HTR-8/SVneo (cell line): ENCODE measurements around the gene COMMD1.
"Not testable (repeated sequence)": the region's sequence is repeated elsewhere in the genome, so short reads cannot be mapped to it uniquely, and the experiment has no call there.

Source experiments
- DNase-seq: peaks from one replicate; pipeline ENCODE4 v3.0.0; 2011; ENCODE audit warnings: low spot score, mixed read lengths; ENCODE audit not compliant: insufficient read length
- FAIRE-seq: peaks from 2 replicates; lab custom pipeline; 2011; peaks lifted over from hg19 to GRCh38; lab: Jason Lieb, UNC

COMMD1 gene

DNA sequence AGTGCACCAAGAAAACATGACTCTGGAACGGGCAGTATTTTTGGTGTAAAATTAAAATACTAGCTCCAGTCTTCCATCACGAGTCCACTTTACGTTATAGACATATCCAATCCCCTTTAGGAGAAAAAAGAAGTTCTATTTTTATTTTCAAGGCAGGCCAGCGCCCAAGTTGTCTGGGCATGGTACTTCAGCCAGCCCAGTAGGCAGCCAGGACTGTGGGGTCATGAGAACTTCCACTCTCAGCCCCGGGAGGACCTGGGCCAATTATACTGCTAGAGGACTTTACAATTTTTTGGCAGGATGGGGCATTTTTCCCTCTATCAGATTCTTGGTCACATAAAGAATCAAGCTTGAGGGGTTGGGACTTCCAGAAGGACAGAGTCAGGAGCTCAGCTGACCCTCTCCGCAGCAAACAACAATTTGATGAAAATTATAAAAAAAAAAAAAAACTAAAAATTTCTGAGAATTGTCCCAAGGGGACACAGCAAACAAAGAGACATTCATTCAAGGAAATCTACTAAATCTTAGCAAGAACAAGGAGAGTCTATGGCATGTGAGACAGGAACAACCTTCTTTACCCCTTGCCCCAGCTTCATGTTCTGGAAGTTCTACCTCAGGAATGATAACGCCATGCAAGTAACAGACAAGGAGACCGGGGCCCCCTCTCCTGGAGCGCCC, 253.1 kb downstream of the COMMD1 start:
- DNase-seq (no peak), FAIRE-seq (no peak)

DNA sequence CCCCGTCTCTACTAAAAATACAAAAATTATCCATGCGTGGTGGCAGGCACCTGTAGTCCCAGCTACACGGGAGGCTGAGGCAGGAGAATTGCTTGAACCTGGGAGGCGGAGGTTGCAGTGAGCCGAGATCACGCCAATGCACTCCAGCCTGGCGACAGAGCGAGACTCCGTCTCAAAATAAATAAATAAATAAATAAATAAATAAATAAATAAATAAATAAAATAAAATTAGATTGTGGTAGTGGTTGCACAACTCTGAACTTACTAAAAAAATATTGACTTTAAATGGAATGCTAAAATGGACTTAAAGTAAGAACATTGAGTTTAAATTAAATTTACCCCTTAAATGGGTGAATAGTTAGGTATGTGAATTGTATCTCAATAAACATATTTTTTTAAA, 255.2 kb downstream of the COMMD1 start:
- DNase-seq, FAIRE-seq: not testable (repeated sequence)

DNA sequence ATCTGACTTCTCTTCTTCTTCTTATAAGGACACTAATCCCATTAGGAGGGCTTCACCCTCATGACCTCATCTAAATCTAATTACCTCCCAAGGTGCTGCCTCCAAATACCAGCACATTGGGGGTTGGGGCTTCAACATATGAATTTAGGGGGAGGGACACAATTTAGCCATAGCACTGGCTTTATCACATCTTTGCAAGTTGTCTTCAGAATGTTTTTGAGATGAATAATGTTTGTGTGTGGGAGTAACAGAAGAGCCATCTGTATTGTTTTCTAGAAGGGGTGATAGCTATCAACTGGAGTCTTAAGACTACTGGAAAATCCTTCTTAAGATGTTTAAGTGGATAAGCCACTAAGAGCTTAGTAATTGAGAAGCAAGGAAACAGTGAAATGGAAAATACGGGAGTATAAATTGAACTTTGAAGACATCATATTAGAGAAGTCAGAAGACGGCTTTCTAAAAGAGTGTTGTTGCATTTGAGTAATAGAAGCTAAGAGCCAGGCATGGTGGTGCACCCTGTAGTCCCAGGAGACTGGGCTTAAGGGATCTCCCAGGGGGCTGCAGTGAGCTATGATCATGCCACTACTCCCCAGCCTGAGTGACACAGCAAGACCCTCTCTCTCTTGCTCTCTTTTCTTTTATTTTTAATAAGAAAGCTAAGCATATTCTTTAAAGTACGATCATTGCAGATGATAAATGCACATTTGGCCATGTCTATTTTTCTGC, 257.8 kb downstream of the COMMD1 start:
- no peak for DNase-seq
- FAIRE-seq = no peak

DNA sequence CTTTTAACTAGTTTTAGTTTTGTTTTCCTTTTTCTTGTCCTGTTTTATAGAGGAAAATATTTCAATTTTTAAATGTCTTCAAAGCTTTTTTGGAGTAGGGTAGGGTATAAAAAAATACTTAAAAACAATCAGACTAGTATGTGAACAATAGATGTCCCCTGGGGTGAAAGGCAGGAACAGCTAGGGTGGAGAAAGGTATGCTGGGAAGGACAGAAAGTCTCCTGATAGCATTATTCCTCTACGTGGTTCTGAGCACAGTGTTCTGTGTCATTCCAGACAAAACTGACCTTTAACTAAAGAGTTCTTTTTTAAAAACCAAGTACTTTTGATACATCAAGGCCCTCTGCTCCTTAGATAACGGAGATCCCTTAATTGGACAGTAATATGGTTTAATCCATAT, 258.4 kb downstream of the COMMD1 start:
- no peak for DNase-seq
- no peak for FAIRE-seq

DNA sequence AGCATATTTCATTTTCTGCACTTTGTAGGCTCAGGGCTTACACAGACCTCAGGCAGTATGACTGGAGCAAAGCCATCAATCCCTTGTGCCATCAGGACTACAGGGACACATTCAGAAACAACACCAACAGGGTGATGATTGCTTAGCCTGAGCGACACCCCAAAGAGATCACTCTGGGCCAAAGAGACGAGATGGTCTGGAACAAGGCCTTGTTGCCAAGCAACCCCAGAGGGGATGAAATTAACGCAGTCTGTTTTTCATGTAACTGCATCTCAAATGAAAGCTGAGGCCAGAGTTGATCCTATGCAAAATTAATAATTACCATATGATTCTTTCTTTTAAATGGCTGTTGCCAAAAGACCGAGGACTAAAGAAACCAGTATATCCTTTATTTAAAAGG, 270.3 kb downstream of the COMMD1 start:
- no peak for FAIRE-seq
- DNase-seq = no peak

DNA sequence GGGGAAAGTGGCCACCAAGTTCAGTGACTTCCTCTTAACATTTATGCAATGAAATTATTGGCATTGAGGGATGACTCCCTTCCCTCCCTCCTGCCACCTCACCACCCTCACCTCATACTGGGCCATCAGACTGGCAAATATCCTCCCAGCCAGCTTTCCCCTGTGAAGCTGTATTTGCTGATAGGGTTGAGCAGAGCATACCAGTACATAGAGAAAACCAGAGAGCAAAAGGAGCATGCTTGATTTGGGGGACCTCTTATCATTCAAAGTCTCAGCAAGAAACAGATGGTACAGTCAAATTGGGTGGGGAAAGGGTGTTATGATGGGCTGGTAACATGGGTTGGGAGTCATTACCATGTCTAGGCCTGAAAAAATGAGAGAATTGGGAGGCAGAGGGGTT, 271.3 kb downstream of the COMMD1 start:
- FAIRE-seq (no peak), DNase-seq (no peak)

DNA sequence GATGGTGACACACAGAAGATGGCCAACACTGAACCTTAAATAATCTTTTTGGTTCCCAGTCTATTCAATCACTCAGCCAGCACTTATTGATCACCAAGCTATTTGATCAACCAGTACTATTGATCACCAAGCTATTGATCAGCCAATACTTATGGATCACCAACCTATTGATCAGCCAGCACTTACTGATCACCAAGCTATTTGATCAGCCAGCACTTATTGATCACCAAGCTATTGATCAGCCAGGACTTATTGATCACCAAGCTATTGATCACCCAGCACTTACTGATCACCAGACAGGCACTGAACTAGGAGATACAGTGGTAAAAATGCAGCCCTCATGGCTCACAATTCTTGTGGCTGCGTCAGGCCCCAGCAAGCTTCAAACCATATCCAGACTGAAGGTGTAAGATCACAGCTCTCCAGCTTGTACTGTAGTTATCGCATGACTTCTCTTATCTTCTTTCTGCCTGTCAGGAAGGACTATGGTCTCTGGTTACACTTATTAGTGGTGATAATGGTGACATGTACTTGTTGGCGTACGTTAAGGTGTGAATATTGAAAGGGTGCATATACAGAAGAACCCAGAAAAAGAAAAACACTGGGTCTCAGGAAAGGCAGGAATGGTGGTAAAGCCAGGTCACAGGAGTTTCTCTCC, 272.0 kb downstream of the COMMD1 start:
- DNase-seq (no peak), FAIRE-seq (no peak)

DNA sequence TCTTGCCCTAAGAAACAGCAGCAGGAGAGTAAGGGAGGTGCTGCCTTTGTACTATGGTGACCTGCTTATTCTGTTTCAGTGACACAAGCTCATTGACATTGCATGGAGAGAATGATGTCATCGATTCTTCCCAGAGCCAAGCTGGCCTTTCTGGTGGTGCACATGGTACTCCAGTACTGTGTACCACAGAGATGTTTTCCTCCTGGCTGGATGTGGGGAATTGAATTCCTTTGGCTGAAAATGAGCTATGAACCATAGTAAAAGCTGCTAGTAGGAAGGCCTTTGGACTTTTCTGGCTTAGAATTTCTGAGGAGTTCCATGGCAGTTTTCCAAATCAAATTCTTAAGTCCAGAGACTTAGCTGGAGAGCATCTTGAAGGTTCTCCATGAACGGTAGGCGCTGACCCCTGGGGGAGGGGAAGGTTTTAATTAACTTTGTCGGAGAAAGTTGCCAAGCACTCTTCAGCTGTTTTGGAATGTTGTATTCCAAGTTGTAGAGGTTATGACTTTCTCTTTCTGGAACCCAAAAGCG, 273.3 kb downstream of the COMMD1 start:
- FAIRE-seq (no peak), DNase-seq (no peak)

DNA sequence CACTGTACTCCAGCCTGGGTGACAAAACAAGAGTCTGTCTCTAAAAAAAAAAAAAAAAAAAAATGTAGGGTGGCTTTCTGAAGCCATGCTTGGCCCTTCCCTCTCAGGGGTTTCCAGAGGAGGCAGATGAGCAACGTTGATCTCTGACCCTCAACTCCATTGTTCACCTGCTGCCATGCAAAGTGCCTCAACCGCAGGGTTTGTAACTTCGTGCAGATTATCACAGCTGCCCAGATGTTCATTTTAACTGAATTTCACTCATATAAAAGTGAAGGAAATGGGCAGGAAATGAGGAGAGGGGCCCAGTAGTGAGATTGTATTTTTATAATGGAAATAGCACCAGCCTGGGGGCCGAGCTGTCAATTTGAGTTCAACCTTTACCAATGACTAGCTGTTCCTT, 275.5 kb downstream of the COMMD1 start:
- DNase-seq (no peak), FAIRE-seq (no peak)

DNA sequence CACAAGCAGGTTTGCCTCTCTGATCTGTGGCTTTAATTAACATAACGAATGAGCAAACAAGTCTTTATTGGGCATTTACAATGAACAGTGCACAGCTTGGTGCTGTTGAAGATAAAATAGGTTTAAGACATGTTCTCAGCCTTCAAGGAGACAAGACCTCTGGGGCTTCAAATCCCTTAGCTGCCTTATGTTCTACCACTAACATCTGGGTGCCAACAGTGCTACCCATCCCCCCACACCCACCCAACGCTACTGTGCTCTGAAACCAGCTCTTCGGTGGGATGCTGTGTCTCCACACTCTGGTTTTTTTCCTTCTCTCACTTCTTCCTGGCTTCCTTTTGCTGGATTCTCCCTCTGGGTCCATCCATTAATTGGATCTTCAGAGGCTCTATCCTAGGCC, 276.4 kb downstream of the COMMD1 start:
- no peak for DNase-seq
- no peak for FAIRE-seq

DNA sequence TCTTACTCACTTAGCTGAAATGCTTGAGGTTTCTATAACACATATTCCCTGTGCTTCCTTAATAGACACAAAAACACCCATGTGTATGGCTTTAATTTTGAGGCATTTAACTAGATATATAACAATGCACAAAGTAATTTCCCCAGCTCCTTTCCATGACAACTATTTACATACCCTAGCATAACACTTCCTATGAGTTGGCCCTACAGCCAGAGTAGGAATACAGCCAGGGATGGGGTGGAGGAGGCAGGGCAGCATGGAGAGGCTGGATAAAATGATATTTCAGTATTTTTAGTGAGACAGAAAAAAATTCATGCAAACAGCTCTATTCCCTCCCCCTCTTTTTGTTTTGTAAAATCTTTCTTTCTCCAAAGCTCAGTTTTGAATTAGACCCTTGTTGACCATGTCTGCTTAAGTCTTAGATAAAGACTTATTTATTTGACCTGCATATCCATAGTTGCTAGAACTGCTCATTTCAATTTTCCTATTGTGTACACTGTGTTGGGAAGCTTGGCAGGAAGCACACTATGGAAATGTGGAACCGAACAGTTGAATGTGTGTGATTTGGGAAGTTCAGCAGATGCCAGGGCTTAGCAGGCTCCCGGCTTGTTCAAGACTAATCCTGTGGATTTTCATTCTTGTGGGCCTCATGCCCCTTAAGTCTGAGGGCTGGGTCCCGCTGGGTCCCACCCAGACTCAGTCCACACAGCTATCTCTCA, 279.2 kb downstream of the COMMD1 start:
- no peak for DNase-seq
- no peak for FAIRE-seq
